GM21737 (cell line): ENCODE data around the gene U2SURP.
"Not testable (repeated sequence)": the region's sequence is repeated elsewhere in the genome, so short reads cannot be mapped to it uniquely, and the experiment has no call there.

ENCODE experiments used
- ATAC-seq: cut with Tn5 transposase; IDR thresholded peaks from one replicate; pipeline ENCODE4 v1.9.1; 2021; ENCODE audit warnings: mild to moderate bottlenecking, moderate library complexity; ENCODE audit not compliant: unreplicated experiment

U2SURP gene

GRCh38 chr3:143011705-143012104, 10.3 kb downstream of the U2SURP start:
- no peak for ATAC-seq

- no peak for ATAC-seq
Measured at GRCh38 chr3:143014921-143015320, 13.6 kb downstream of the U2SURP start.

- no peak for ATAC-seq
Measured at GRCh38 chr3:143016321-143016972, 15.1 kb downstream of the U2SURP start.

- ATAC-seq, result no peak
Measured at GRCh38 chr3:143024351-143024960, 23.1 kb downstream of the U2SURP start.

GRCh38 chr3:143031327-143031726, 30.0 kb downstream of the U2SURP start:
- no peak for ATAC-seq

GRCh38 chr3:143031796-143032387, 30.5 kb downstream of the U2SURP start:
- not testable (repeated sequence) for ATAC-seq

- no peak for ATAC-seq
Measured at GRCh38 chr3:143035466-143036211, 34.3 kb downstream of the U2SURP start.

GRCh38 chr3:143036557-143036956, 35.2 kb downstream of the U2SURP start:
- ATAC-seq, result no peak

GRCh38 chr3:143037867-143038266, 36.5 kb downstream of the U2SURP start:
- ATAC-seq, result no peak

- ATAC-seq, result no peak
Measured at GRCh38 chr3:143040261-143040879, 39.0 kb downstream of the U2SURP start.

- ATAC-seq, result no peak
Measured at GRCh38 chr3:143041903-143042302, 40.5 kb downstream of the U2SURP start.

GRCh38 chr3:143045639-143046038, 44.3 kb downstream of the U2SURP start:
- no peak for ATAC-seq

GRCh38 chr3:143046075-143046474, 44.7 kb downstream of the U2SURP start:
- ATAC-seq, result not testable (repeated sequence)

- no peak for ATAC-seq
Measured at GRCh38 chr3:143054011-143054410, 52.6 kb downstream of the U2SURP start.

GRCh38 chr3:143056372-143056771, 55.0 kb downstream of the U2SURP start:
- no peak for ATAC-seq

GRCh38 chr3:143060906-143061305, 59.5 kb downstream of the U2SURP start:
- ATAC-seq, result peak; percentile 91

GRCh38 chr3:143063018-143063417, 61.6 kb downstream of the U2SURP start:
- no peak for ATAC-seq

- no peak for ATAC-seq
Measured at GRCh38 chr3:143064777-143065176, 63.4 kb downstream of the U2SURP start.

- ATAC-seq, result no peak
Measured at GRCh38 chr3:143065364-143065763, 64.0 kb downstream of the U2SURP start.

GRCh38 chr3:143066033-143066432, 64.7 kb downstream of the U2SURP start:
- no peak for ATAC-seq

GRCh38 chr3:143067201-143067600, 65.8 kb downstream of the U2SURP start:
- no peak for ATAC-seq
